Measurements from ENCODE around the gene PLEKHM3.

- no peak for TF ChIP-seq CTCF (IDR thresholded peaks at IDR 0.05 in 4 of 5, conservative IDR thresholded peaks at IDR 0.05 in 1 of 5)
- TF ChIP-seq POLR2A (IDR thresholded peaks at IDR 0.05) = no peak
Observed at GRCh38 chr2:207960090-207960489, 65.2 kb downstream of the PLEKHM3 start.

Data from gastrocnemius medialis (tissue), 4 donors.